Measurements from ENCODE around the gene AVPR2.

Gene AVPR2

GRCh38 chrX:153934148-153934761 lies 29.8 kb downstream of the AVPR2 start:
- peaks cover 6% of the 10 kb centered on the region for H3K36me3 ChIP-seq (ENCODE audit: control insufficient read depth, insufficient read depth, low read length)
- peak overlapping the region; percentile 69 for H3K4me3 ChIP-seq (ENCODE audit: low read length)
- H3K9ac ChIP-seq (ENCODE audit: low read length): peak overlapping the region; percentile 43
- H3K27me3 ChIP-seq (ENCODE audit: control insufficient read depth, insufficient read depth, low read length): no peaks in the 10 kb centered on the region
- H3K27ac ChIP-seq (ENCODE audit: low read depth, low read length): peak overlapping the region; percentile 30
- H3K4me1 ChIP-seq (ENCODE audit: control insufficient read depth, insufficient read depth, low read length): peaks cover 7% of the 10 kb centered on the region

GRCh38 chrX:153934762-153935325 lies 30.4 kb downstream of the AVPR2 start, which contains the start of gene NAA10:
TSS of gene NAA10 (minus strand) at chrX:153935037. CDS start at chrX:153934904, 133 bp downstream.
- H3K36me3 ChIP-seq (ENCODE audit: control insufficient read depth, insufficient read depth, low read length): peaks cover 6% of the 10 kb centered on the region
- peak within 1 kb of the TSS; percentile 30 for H3K27ac ChIP-seq (ENCODE audit: low read depth, low read length)
- peak within 1 kb of the TSS; percentile 69 for H3K4me3 ChIP-seq (ENCODE audit: low read length)
- peaks cover 7% of the 10 kb centered on the region for H3K4me1 ChIP-seq (ENCODE audit: control insufficient read depth, insufficient read depth, low read length)
- H3K9ac ChIP-seq (ENCODE audit: low read length): peak within 1 kb of the TSS; percentile 43
- no peaks in the 10 kb centered on the region for H3K27me3 ChIP-seq (ENCODE audit: control insufficient read depth, insufficient read depth, low read length)

GRCh38 chrX:153935326-153935851 lies 30.9 kb downstream of the AVPR2 start:
- H3K4me1 ChIP-seq (ENCODE audit: control insufficient read depth, insufficient read depth, low read length): peaks cover 7% of the 10 kb centered on the region
- H3K4me3 ChIP-seq (ENCODE audit: low read length): peak overlapping the region; percentile 20
- no peak overlapping the region for H3K27ac ChIP-seq (ENCODE audit: low read depth, low read length)
- H3K36me3 ChIP-seq (ENCODE audit: control insufficient read depth, insufficient read depth, low read length): peaks cover 6% of the 10 kb centered on the region
- H3K9ac ChIP-seq (ENCODE audit: low read length): no peak overlapping the region
- H3K27me3 ChIP-seq (ENCODE audit: control insufficient read depth, insufficient read depth, low read length): no peaks in the 10 kb centered on the region

- Histone ChIP-seq H3K27me3 (ENCODE audit: control insufficient read depth, insufficient read depth, low read length) (peaks cover 4% of the 10 kb centered on the region), H3K4me3 (ENCODE audit: low read length) (no peak overlapping the region), H3K9ac (ENCODE audit: low read length) (no peak overlapping the region), H3K4me1 (ENCODE audit: control insufficient read depth, insufficient read depth, low read length) (peaks cover 7% of the 10 kb centered on the region), H3K27ac (ENCODE audit: low read depth, low read length) (no peak overlapping the region), H3K36me3 (ENCODE audit: control insufficient read depth, insufficient read depth, low read length) (no peaks in the 10 kb centered on the region)
Measured at GRCh38 chrX:153937056-153937455, 32.6 kb downstream of the AVPR2 start.

GRCh38 chrX:153938226-153938786 lies 33.8 kb downstream of the AVPR2 start:
- Histone ChIP-seq H3K27ac (ENCODE audit: low read depth, low read length) (no peak overlapping the region), H3K4me1 (ENCODE audit: control insufficient read depth, insufficient read depth, low read length) (peaks cover 7% of the 10 kb centered on the region), H3K36me3 (ENCODE audit: control insufficient read depth, insufficient read depth, low read length) (no peaks in the 10 kb centered on the region), H3K27me3 (ENCODE audit: control insufficient read depth, insufficient read depth, low read length) (peaks cover 4% of the 10 kb centered on the region), H3K4me3 (ENCODE audit: low read length) (no peak overlapping the region), H3K9ac (ENCODE audit: low read length) (no peak overlapping the region)

- H3K27me3 ChIP-seq (ENCODE audit: control insufficient read depth, insufficient read depth, low read length): peaks cover 4% of the 10 kb centered on the region
- no peak overlapping the region for H3K9ac ChIP-seq (ENCODE audit: low read length)
- H3K27ac ChIP-seq (ENCODE audit: low read depth, low read length): no peak overlapping the region
- no peak overlapping the region for H3K4me3 ChIP-seq (ENCODE audit: low read length)
- H3K4me1 ChIP-seq (ENCODE audit: control insufficient read depth, insufficient read depth, low read length): peaks cover 2% of the 10 kb centered on the region
- no peaks in the 10 kb centered on the region for H3K36me3 ChIP-seq (ENCODE audit: control insufficient read depth, insufficient read depth, low read length)
Measured at GRCh38 chrX:153939573-153939972, 35.1 kb downstream of the AVPR2 start.

- H3K4me3 ChIP-seq (ENCODE audit: low read length): no peak overlapping the region
- H3K27me3 ChIP-seq (ENCODE audit: control insufficient read depth, insufficient read depth, low read length): peaks cover 4% of the 10 kb centered on the region
- no peak overlapping the region for H3K9ac ChIP-seq (ENCODE audit: low read length)
- no peaks in the 10 kb centered on the region for H3K4me1 ChIP-seq (ENCODE audit: control insufficient read depth, insufficient read depth, low read length)
- H3K36me3 ChIP-seq (ENCODE audit: control insufficient read depth, insufficient read depth, low read length): no peaks in the 10 kb centered on the region
- H3K27ac ChIP-seq (ENCODE audit: low read depth, low read length): no peak overlapping the region
Measured at GRCh38 chrX:153941336-153942252, 37.1 kb downstream of the AVPR2 start.

GRCh38 chrX:153944140-153944799 lies 39.8 kb downstream of the AVPR2 start, which contains the start of gene RENBP:
TSS of gene RENBP (minus strand) at chrX:153944643. CDS start at chrX:153944610, 33 bp downstream.
- Histone ChIP-seq H3K4me1 (ENCODE audit: control insufficient read depth, insufficient read depth, low read length) (peaks cover 10% of the 10 kb centered on the region), H3K9ac (ENCODE audit: low read length) (no peak within 1 kb of the TSS), H3K4me3 (ENCODE audit: low read length) (peak within 1 kb of the TSS; percentile 54), H3K36me3 (ENCODE audit: control insufficient read depth, insufficient read depth, low read length) (no peaks in the 10 kb centered on the region), H3K27ac (ENCODE audit: low read depth, low read length) (peak within 1 kb of the TSS; percentile 28), H3K27me3 (ENCODE audit: control insufficient read depth, insufficient read depth, low read length) (peaks cover 7% of the 10 kb centered on the region)

GRCh38 chrX:153944800-153945150 lies 40.3 kb downstream of the AVPR2 start:
- Histone ChIP-seq H3K4me3 (ENCODE audit: low read length) (peak overlapping the region; percentile 54), H3K9ac (ENCODE audit: low read length) (no peak overlapping the region)

GRCh38 chrX:153945956-153946943 lies 41.8 kb downstream of the AVPR2 start:
- Histone ChIP-seq H3K9ac (ENCODE audit: low read length) (no peak overlapping the region), H3K36me3 (ENCODE audit: control insufficient read depth, insufficient read depth, low read length) (peaks cover 12% of the 10 kb centered on the region), H3K27me3 (ENCODE audit: control insufficient read depth, insufficient read depth, low read length) (peaks cover 7% of the 10 kb centered on the region), H3K4me3 (ENCODE audit: low read length) (no peak overlapping the region), H3K27ac (ENCODE audit: low read depth, low read length) (no peak overlapping the region), H3K4me1 (ENCODE audit: control insufficient read depth, insufficient read depth, low read length) (peaks cover 15% of the 10 kb centered on the region)

More at GRCh38 chrX:153944800-153945150, 40.3 kb downstream of the AVPR2 start:
- peak overlapping the region; percentile 28 for H3K27ac ChIP-seq (ENCODE audit: low read depth, low read length)
- peaks cover 15% of the 10 kb centered on the region for H3K4me1 ChIP-seq (ENCODE audit: control insufficient read depth, insufficient read depth, low read length)
- peaks cover 7% of the 10 kb centered on the region for H3K27me3 ChIP-seq (ENCODE audit: control insufficient read depth, insufficient read depth, low read length)
- no peaks in the 10 kb centered on the region for H3K36me3 ChIP-seq (ENCODE audit: control insufficient read depth, insufficient read depth, low read length)

All from rectal smooth muscle tissue (tissue), 1 donor.